Activated CD8-positive, alpha-beta memory T cell treated with anti-CD3 and anti-CD28 coated beads, Interleukin-2, amount 50 U/mL, for 1 hour (primary cell): ENCODE measurements around the gene SLIT1.

Source experiments
- DNase-seq: peaks from one replicate; pipeline ENCODE4 v3.0.0-alpha.2; 2020; ENCODE audit errors: extremely low read depth

SLIT1 gene

DNA sequence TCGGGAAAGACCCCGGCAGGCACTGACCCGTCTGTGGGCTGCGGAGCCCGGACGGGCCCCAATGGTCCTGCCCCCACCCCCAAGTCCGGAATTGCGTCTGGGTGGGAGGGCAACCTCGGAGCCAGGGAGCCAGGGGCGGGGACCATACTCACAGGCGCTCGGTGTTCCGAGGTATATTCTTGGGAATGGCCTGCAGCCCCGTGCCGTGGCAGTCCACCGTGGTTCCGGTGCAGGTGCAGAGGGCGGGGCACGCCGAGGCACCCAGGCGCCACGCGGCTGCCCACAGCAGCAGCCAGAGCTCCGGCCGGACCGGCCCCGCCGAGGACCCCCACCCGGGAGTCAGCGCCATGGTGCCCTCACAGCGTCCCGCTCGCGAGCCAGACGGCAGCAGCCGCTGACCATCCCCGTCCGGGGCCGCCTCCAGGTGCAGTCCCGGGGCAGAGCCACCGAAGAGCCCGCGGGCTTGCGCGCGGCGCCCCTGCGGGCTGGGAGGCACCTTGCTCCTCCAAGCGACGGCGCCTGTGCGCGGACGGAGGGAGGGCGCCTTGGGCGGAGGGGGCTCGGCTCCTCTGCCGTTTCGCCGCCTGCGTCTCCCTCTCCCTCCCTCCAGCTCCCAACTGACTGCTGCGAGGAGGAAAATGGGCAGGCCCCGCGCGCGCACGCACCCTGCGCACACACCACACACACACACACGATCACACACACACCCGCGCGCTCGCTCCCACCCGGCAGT, at the start of gene SLIT1:
Gene SLIT1, minus strand, starts transcription at position 634 of the 733 bp plus-strand sequence. Its CDS starts 285 bp downstream, at position 349.
- DNase-seq, result no peak

DNA sequence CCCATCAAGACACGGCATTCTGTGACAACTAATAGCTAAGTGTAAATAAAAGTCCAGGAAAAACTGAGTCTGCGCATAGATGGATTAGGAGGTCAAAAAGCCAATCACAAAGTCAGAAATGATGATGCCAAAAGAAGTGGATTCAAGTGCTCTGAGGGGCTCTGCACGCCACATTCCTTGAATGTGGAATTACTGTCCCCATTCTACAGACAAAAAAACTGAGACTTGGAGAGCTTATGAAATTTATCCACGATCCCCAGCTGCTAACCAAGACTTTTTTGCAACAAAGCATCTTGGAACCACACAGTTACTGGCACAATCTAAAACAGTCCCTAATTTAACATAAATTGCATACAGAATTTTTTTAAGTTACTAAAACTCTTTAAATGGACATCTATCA, 49.6 kb upstream of the SLIT1 start:
- no peak for DNase-seq

DNA sequence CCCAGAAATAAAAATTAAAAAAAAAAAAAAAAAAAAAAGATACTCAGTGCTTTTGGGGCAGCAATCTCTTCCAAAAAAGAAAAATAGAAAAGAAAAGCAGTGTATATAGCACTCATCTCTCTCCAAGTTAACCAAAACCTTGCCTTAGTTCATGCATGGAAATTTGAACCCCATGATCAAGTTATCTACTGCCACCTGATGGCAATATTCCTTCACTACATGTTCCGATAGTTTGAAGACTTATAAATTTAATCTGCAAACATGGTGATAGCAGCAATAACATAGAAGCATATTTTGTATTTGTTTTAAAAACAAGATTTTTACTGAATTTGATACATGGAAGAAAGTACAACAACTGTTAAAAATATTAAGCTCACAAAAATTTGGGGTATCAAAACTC, 48.6 kb upstream of the SLIT1 start:
- DNase-seq, result no peak

DNA sequence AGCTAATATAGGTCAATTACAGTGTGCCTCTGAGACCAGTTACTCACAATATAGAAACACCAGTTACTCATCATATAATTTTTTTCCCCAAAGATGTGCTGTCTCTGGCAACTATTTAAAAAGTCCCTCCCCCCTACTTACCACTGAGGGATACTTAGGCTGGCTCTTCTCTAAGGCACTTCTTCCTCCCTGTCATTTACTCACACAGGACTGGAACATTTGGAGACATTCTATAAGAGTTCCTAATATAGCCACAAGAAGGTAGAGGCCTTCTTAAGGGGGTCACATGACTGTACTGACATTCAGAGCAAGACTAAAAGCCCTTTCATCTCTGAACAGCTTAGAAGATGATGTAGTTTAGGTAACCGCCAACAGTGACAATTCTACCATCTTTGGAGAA, 44.4 kb upstream of the SLIT1 start:
- DNase-seq, result no peak

DNA sequence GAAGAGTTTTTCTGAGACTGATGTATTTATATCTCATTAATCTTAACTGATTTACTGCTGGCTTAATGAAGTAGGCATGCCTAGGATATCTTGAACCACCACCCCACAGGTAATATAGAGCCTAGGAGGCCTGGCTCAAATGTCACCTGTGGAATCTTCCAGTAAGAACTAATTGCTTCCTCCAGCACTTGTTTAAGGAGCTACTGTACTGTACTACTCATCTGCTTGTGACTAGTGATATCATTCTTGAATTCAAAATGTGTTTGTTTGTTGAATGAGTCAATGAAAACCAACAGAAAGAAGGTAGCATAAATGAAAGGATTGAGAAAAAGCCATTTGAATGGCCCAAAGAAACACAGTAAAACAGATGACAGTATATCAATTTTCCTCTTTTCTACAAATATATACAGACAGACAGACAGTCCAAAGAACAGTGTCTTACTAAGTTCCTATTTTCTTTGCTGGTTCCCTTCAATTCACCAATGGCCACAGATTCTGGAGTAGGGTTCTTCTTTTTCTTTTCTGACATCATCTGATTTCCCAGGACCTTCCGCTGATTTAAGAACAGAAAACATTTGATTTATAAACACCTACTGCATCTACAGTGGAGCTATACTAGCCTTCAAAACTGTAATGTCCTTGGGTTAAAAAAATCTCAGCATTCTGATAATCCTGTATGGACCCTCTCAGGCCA, 43.7 kb upstream of the SLIT1 start:
- no peak for DNase-seq

DNA sequence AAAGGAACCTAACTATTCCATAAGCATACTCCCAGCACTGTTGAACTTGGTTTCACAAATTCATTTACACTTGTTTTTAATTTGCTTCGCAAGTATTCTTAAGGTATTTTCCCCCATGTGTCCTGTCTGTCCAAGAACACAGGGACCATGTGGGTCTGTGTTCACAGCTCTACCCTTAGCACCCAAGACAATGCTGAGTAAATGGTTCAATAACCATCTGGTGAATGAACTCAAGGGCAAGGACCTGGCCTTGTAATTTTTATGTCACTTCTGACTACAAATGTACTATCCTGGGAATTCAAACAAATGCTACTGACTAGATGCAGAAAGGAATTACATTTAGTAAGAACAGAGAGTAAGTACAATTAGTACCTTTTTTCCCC, 43.0 kb upstream of the SLIT1 start:
- no peak for DNase-seq

DNA sequence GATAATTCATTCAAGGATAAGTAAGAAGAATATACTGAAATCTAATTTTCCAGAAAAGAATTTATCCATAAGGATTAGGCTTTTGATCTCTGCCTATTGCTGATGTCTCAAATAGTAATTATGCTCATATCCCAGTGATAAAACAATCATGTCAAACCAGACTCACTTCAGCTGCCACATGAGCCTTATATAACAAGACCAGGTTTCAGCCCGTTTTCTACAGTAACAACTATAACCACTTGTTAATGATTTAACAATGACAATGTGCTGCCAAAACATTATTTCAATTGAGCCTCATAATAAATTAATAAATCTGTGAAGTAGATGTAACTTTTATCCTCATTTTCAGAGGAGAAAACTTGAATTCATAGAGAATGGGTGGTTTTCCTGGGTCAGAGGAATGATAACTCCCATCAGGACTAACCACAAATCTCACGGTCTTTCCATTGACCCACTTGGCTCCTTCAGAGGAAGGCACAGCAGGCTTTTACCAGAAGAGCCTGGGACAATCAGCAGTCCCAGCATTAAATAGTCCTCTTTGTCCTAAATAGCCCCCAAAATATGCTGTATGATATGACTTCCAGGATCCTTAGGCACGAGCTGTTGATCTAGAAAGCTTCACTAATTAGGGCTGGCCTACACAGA, 42.5 kb upstream of the SLIT1 start:
- no peak for DNase-seq

DNA sequence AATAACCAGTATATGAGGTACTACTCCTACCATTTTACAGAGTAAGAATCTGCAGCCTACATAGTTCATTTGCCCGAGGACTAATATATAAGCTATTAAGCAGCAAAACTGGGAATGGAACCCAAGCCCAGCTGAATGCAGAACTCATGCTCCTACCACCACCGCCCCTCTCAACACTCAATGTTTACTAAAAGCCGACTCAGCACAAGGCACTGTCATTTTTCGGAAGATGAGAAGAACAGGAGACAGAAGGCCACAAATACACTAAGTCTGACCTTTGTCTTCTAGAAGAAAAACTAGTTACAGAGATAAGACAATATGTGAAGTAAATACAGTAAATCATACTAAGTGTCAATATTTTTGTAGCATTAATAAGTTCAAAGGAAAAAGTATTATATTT, 40.6 kb upstream of the SLIT1 start:
- DNase-seq, result no peak

DNA sequence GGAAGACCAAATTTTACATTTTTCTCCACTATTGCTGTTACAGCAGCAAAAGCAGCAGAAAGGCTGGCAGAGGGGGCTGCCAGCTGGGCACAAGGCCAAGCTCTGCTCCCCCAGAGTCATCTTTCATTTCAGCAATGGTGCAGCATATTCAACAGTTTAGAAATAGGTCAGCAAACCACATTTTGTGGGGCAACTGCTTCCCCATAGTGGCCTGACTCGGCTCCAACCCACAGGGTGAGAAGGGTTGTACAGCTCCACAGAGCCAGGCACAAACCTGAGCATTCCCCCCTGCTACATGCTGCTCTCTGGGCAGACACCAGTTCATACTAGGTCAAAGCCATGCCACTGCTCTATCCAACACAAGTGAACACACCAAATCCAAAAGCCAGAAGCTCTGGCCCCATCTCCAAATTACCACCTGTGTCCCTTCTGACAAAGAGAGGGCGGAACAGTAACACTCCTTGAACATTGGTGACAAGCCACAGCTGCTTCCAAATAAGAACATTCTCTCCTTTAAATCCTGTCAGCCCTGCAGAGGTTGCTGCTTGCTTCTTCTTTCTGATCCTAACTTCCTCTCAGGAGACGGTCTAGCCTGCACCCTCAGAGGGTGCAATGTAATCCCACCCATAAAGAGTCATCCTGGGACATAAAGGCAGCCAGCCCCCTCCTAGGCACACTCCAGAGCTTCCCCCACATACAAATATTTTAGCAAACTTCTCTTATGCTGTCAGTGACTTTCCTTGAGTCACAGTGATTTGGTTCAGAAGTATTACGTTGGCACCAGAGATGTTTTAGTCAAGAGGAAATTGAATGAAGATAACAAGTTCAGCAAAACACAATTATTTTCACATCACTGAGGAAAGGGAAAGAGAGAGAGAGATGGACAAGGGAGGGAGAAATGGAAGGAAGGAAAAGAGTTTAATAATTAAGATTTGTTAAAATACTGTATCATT, 39.0 kb upstream of the SLIT1 start:
- no peak for DNase-seq

DNA sequence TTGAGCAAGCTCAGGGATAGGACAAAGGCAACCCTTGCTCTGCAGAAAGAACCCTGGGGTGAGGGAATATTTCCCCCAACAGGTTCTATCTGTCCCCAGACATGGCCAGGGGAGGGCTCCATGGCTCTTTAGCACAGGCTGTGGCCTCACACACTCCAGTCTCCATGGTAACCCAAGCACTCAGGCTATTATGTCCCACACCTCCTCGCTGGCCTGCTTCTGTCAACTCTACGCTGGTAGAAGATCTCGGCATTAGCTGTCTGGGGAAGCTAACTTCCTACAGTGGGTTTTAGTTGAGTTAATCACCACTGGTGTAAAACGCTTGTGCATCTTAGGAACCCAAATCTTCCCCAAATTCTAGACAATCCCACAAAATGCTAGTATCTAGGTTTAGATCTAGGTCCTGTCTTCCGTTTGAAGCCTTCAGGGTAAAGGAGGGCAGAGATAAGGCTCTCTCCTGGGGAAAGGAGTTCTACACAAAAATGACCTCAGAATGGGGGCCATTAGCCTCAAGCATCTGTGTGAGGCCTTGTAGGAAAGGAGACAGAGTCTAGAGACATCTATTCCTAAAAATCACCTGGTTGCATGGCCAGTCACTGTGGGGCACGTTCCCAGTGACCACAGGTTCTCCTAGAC, 36.7 kb upstream of the SLIT1 start:
- no peak for DNase-seq

DNA sequence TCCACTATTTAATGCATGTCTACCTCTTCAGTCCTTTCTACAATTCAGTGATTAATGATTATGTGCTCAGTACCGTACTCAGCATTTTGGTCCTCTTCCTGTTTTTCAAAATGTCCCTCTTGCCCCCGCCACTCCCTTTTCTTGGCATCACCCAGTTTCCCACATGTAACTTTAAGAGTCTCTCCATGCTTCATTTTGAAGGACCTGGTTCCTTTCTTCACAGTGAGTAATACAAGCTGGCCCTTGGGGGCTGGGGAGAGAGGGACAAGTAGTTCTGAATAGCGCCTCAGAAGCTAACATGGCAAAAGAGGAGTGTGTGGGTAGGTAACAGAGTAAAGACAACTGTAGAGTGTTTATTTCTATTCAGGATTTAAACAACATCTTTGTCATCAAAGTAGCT, 34.6 kb upstream of the SLIT1 start:
- no peak for DNase-seq

DNA sequence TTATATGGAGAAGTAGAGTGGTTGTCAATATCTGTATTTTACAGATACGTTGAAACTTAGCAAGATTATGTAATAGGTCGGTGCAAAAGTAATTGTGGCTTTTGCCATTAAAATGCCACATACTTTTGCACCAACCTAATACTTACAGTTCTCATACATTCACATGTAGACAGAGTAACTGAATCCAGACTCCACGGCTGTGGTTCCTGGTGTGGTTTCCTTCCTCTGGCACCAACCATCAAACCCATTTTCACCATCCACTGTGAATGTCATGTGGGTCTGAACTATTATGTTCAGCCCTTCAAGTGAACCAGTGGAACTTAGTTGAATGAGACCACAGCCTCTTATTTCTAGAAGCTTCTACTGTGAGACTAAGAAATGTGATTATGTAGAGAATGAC, 31.5 kb upstream of the SLIT1 start:
- DNase-seq, result no peak

DNA sequence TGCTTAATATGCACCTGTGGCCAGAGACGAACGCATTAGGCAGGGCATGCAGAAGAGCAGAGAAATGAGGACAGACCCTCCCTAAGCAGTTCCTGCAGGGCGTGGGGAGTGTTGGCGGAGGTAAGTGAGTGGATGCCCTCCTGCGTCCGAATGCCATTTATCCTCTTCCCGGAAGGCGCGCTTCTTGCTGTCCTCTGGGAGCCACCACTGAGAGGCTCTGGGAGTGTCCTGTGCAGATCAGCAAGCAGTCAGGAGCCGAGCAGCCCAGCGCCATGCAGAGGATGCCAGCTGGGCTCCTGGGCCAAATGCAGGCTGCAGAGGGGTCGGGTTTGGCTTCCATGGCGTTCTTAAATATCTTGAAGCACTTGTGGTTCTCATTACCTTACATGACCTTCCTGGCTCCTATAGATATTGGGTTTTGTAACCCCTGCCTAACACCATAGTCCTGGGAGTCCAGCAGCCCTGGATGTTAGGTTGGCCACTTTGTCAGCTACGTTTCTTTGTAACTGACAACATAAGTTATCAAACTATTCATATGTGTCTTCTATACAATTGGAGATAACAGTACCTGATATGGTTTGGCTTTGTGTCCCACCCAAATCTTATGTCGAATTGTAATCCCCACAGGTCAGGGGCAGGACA, 30.0 kb upstream of the SLIT1 start:
- DNase-seq, result no peak

DNA sequence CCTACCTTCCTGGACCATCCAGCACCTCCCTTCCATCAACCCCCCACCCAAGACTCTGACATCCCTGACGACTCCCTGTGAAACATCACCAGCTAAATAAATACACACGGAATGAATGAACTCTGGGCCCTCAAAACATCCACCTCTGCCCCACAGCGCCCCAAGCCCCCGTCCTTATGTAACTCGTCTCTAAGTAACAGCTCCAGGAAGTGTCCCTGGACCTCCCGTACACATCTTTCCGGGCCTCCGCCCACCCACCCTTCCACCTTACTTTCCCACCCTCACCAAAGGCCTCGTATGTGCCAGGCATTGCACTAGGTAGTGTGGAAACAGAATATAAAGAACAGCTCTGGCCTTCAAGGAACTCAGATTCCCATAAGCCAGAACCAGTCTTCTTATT, 27.7 kb upstream of the SLIT1 start:
- DNase-seq, result no peak

DNA sequence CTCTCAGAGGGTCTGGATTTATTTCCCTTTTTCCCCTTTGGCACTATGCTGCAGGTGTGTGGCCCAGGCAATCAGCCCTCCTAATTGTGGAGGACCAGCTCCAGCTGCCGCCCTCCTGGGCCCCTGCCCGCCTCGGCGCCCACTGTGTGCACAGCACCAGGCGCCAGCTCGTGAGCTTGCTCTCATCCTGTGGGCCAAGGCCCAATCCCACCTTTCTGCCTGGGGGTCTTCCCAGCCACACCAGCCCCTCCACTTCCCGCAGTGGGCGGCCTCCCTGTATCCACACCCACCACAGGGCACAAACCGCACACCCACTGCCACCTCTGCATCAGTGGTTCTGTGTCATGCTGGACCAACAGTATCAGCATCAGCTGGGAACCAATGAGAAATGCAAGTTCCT, 25.5 kb upstream of the SLIT1 start:
- no peak for DNase-seq

DNA sequence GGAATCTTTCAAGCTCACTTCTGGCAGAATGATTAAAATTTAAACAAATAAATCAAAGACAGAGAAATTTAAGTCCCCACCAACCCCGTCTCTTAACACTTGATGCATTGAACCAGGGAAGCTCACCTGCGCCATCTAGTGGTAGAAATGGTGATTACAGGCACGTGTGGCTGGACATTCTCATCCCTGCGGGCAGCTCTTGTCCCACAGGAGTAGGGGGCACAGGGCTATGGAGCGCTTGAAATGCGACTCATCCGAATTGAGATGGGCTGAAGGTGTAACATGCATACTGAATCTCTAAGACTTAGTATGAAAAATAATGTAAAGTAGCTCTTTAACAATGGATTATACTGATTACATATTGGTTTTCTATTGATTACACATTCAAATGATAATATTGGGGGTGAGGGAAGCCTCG, 24.8 kb upstream of the SLIT1 start:
- peak; percentile 27 for DNase-seq

DNA sequence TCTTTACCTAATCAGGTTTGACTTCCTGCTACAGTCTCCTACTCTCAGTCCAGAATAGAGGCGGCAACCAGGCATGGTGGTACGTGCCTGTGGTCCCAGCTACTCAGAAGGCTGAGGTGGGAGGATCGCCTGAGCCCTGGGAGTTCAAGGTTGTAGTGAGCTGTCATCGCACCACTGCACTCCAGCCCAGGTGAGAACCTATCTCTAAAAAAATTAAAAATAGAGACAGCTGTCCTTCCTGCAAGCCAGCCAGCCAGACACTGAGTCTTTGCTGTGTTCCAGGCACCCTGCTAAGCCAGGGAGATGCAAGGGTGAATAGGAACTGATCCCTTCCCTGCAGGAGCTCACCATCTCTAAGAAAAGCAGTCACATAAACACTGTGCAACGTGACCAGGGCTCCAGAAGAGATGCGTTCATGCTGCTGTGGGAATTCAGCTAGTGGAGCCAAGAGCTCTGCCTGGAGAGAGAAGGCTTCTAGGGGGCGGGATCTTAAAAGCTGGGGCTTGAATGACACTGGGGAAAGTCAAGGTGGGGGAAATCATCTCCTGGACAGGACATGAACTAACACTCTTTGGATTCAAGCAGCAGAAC, 22.1 kb upstream of the SLIT1 start:
- no peak for DNase-seq

DNA sequence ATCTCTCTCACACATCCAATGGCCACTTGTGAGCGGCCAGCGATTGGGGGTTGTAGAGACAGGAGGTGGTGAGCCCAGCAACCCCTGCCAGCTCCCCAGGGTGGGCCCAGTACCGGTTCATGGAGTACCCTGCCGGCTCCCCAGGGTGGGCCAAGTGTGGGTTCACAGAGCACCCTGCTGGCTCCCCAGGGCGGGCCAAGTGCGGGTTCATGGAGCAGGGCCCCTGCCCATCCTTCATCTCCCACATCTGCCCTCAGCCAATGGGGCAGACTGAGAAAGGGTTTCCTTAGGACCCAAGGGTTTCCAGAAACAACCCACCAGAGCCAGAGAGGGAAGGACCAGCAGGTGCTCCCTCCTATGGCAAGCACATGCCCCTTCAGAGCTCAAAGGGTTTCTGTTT, 21.4 kb upstream of the SLIT1 start:
- no peak for DNase-seq

DNA sequence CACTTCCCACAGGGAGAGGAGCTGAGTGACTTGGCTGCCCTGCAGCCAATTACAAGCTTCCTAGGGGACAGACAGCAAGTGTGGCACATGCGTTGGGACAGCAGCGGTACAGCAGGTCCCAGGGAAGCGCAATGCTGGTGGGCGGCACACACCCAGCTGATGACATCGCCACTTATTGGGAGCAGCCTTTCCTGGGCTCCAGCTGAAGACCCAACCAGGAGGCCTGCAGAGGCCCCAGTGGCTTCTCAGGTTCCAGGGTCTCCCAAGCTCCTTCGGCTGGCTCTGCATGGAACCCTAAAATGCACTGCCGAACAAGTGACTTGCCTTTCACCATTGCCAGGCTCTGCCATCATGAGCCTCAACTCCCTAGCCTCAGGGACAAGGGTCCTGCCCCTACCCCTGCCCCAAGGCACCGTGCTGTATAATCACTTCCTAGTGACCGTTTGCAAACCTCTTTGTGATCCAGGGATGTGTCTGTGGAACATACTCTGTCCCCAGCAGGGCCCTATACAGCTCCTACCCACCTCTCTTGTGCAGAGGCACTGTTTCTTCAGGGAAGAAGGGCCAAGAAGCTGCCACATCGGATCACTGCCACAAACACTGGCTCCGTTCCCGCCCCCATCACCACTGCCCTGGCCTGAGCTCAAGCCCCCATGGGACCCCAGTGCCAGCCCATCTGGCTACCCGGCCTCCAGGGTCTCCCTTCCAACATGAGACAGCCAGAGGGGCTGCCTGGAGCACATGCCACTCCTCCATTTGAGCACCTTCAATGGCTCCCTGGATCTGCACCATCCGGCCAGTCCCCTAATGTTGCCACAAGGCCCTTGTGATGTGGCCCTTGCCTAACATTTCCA, 19.3 kb upstream of the SLIT1 start:
- no peak for DNase-seq

DNA sequence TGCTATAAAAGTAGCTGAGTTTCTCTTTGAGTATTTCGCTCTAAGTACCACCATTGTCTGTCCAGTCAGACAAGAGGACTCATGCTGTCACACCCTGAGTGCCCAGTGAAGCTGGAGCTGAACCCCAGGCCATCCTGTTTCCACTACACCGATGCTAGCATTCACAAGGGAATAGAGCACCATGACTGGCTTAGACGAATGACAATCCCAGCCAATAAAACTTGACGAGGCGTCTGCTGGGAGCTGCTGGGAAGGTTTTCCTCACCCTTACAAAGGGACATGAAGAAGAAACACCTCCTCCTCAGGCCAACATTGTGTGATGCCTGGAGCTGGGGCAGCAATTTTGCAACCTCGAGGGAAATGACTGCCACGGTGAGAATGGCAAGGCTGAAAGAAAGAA, 17.5 kb upstream of the SLIT1 start:
- no peak for DNase-seq
